Stimulated activated CD8-positive, alpha-beta memory T cell treated with anti-CD3 and anti-CD28 coated beads, Interleukin-12 subunit alpha, Interleukin-12 subunit beta, amount 100 ng/mL, for 24 hours (primary cell): ENCODE results near the gene PTCHD1.

Source experiments
- DNase-seq: peaks from one replicate; pipeline ENCODE4 v3.0.0-alpha.2; 2020; ENCODE audit errors: extremely low read depth

Gene PTCHD1

GRCh38 chrX:23334848-23335599, at the start of gene PTCHD1:
TSS of gene PTCHD1 (plus strand) at chrX:23334849. CDS start at chrX:23334876, 27 bp downstream.
- DNase-seq, result no peak

- DNase-seq, result no peak
These were observed 47.9 kb upstream of the PTCHD1 start for GRCh38 chrX:23286731-23287130.

GRCh38 chrX:23287191-23287725, 47.4 kb upstream of the PTCHD1 start:
- DNase-seq, result no peak

GRCh38 chrX:23292354-23292987, 42.2 kb upstream of the PTCHD1 start:
- DNase-seq, result no peak

- DNase-seq, result no peak
These were observed 41.5 kb upstream of the PTCHD1 start for GRCh38 chrX:23292988-23293651.

GRCh38 chrX:23304881-23305280, 29.8 kb upstream of the PTCHD1 start:
- no peak for DNase-seq

GRCh38 chrX:23311731-23312130, 22.9 kb upstream of the PTCHD1 start:
- DNase-seq, result no peak

- DNase-seq, result no peak
These were observed 22.5 kb upstream of the PTCHD1 start for GRCh38 chrX:23312136-23312535.

- DNase-seq, result no peak
These were observed 16.6 kb upstream of the PTCHD1 start for GRCh38 chrX:23317799-23318724.

- DNase-seq, result no peak
These were observed 7.5 kb upstream of the PTCHD1 start for GRCh38 chrX:23327104-23327503.

GRCh38 chrX:23331701-23332100, 2.9 kb upstream of the PTCHD1 start:
- DNase-seq, result no peak

GRCh38 chrX:23332101-23332887, 2.4 kb upstream of the PTCHD1 start:
- DNase-seq, result no peak

GRCh38 chrX:23332888-23333821, 1.5 kb upstream of the PTCHD1 start:
- DNase-seq, result no peak

- no peak for DNase-seq
These were observed 668 bp upstream of the PTCHD1 start for GRCh38 chrX:23333842-23334520.

- no peak for DNase-seq
These were observed 165 bp upstream of the PTCHD1 start for GRCh38 chrX:23334521-23334847.

- no peak for DNase-seq
These were observed 3.7 kb downstream of the PTCHD1 start for GRCh38 chrX:23338334-23338733.

GRCh38 chrX:23341452-23341851, 6.8 kb downstream of the PTCHD1 start:
- DNase-seq, result no peak

GRCh38 chrX:23344238-23344903, 9.7 kb downstream of the PTCHD1 start:
- DNase-seq, result no peak

- DNase-seq, result no peak
These were observed 10.2 kb downstream of the PTCHD1 start for GRCh38 chrX:23344904-23345271.
